ENCODE results near the gene VEPH1.

DNA sequence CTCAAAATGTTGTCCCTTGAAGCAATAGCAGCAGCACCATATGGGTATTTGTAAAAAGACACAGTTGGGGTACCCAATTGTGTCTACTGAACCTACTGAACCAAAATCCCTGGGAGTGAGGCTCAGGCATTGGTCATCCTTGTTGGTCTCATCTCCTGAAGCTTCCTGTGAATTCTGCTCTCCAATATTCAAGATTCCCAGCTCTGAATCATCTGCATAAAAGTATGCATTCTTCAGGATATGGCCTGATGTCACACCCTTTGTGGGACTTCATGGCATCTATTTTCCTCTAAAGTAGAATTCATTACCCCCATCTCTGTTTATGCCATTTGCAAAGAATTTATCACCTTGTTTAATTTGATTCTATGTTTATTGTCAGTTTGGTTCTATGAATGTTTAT, 79.9 kb downstream of the VEPH1 start:
- TF ChIP-seq, protein P1, sequence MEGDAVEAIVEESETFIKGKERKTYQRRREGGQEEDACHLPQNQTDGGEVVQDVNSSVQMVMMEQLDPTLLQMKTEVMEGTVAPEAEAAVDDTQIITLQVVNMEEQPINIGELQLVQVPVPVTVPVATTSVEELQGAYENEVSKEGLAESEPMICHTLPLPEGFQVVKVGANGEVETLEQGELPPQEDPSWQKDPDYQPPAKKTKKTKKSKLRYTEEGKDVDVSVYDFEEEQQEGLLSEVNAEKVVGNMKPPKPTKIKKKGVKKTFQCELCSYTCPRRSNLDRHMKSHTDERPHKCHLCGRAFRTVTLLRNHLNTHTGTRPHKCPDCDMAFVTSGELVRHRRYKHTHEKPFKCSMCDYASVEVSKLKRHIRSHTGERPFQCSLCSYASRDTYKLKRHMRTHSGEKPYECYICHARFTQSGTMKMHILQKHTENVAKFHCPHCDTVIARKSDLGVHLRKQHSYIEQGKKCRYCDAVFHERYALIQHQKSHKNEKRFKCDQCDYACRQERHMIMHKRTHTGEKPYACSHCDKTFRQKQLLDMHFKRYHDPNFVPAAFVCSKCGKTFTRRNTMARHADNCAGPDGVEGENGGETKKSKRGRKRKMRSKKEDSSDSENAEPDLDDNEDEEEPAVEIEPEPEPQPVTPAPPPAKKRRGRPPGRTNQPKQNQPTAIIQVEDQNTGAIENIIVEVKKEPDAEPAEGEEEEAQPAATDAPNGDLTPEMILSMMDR (IDR thresholded peaks at IDR 0.05; ENCODE audit: insufficient read depth, low read length): no peak
- TF ChIP-seq REST (IDR thresholded peaks at IDR 0.05; ENCODE audit: insufficient replicate concordance, low read depth) (no peak), POLR2AphosphoS5 (IDR thresholded peaks at IDR 0.05; ENCODE audit: low read depth) (no peak), GABPA (IDR thresholded peaks at IDR 0.05; ENCODE audit: low read depth) (no peak), SPI1 (IDR thresholded peaks at IDR 0.05; ENCODE audit: borderline replicate concordance, low read depth) (no peak)
